GM19043 (cell line): ENCODE measurements around the gene ASTN2.

ENCODE experiments used
- ATAC-seq: cut with Tn5 transposase; IDR thresholded peaks from one replicate; pipeline ENCODE4 v1.9.1; 2021; ENCODE audit warnings: low read depth; ENCODE audit not compliant: unreplicated experiment

ASTN2 gene

DNA sequence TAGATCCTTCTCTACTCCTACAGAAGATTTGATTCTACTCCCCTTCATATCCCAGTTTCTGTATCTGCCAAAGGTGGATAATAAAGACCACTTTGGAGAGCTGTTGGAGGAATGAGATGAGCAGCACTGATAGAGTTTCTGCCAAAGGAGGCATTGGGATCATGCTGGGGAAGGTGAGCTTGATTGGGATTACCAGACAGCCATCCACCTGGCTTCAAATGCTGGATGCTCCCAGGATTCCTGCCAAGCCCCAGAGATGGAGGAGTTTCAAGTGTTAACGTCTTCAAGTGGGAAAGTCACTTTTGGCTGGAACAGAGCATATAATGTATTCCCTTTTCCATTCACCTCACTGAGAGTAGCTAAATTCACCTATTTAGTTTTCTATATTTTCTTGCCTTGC lies 379.3 kb downstream of the ASTN2 start:
- ATAC-seq, result no peak

GRCh38 chr9:117034866-117035265 lies 380.0 kb downstream of the ASTN2 start:
- no peak for ATAC-seq

- ATAC-seq, result no peak
These were observed 384.5 kb downstream of the ASTN2 start for GRCh38 chr9:117030254-117030768.

DNA sequence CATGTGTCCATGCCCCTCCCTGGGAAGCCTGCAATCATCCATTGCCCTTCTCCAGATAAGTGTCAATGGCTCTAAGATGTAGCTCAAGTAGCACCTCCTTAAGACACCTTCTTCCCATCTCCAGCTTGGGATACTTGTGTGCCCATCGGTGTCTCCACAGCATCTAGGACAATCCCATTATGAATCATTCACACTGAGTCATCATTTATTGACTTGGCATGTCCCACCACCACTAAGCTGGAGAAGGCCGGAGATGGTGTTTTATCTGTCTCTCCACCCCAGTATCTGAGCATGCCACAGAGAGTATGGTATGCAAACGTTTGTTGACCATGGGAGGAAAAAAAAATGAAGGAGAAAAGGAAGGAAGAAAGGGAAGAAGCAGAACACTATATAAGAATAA lies 385.5 kb downstream of the ASTN2 start:
- no peak for ATAC-seq

DNA sequence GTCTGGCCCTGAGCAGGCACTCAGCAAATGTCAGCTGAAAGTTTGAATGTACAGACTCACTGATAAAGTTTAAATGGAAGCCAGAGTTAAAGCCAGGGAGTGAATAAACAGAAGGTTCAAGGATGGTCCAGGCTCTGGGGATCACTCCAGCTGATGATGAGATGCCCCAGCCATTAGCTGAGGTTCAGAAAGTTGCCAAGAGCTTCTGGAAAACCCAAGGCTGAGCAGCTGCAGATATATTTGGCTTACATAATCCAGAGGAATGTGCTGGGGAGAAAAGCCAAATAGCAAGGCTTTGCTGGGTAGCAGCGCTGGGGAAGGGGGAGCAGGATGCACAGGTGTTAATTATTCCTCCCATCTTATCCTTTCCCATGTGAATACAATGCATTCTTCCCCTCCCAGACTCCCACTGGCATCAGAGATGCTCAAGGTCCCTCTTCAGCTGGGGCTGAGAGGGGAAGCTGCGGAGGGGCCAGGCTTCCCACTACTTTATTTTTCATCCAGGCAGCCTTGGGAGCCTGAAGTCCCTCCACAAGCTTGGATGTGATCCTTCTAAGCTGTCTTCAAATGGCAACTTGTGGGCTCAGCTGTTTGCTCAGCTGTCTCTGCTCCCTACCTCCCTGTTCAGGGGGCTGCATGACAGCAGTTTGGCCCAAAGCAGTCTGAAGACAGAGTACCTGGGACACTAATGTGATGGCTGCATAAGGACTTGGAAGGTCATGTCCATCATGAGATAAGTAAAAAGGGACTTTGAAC lies 386.6 kb downstream of the ASTN2 start:
- ATAC-seq, result no peak

DNA sequence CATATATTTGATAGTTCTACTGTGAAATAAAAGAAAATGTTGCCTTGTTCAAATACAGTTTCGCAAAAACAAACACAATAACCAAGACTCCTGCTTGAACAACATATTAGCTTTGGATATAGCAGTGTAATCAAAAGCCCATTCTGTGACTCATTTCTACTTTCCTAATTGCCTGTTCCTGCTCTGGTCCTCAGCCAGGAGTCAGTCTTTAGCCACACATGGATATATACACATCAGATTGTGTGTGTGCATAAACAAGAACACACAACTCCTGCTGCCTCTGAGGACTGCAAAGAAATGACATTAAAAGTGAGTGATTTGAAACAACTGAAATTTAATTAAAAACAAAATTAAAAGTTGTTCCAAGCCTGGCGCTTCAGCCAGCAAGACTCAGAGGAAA lies 393.0 kb downstream of the ASTN2 start:
- no peak for ATAC-seq

DNA sequence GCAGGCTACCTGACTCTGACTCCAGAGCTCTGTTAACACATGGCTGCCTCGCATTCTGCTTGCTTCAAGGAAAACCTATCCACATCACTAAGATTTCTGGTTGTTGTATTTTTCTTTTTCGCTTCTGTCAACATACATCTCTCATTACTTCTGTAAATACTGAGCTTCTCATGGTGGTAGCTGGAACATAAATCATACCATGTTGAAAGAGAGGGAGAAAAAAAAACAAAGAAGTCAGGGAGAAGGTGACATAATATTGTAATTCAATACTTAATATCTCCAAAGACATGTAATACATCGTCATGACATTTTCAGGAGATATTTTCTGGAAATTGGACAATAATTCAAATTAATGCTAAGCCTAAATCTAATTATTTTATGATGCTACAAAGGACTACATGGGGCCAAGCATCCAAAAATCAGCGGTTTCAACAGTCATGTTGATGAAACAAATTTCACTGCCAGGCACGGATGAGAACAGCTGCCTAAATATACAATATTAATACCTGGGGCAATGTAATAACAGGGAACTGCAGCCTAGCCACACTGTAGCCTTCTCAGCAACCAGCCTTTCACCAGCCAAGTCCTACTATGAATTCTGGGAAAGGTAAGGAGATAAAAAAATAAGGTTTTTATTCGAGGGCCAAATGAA lies 395.8 kb downstream of the ASTN2 start:
- ATAC-seq, result no peak

DNA sequence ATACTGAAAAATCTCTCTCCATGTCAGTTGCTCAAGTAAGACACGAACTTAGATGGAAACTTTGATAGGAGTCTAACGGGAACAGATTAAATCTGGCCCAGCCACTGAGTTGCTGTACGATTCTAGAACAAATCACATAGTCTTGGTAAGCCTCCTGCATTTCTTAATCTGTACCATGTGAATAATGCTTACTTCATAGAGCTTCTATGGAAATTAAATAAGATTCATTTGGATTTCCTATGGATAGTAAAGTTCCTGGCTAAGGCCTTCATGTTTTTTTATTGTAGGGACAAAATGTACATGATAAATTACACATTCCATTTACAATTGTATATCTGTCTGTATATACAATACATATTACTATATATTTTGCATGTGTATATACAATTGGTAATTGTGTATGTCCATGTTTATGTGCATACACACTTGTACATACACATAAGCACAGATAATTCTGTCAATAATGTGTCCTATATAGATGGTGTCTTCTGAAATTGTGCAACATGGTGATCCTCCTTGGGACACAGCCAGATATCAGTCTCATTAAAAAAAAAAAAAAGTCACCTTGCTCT lies 397.4 kb downstream of the ASTN2 start:
- no peak for ATAC-seq

- ATAC-seq, result no peak
These were observed 400.8 kb downstream of the ASTN2 start for GRCh38 chr9:117014061-117014460.

DNA sequence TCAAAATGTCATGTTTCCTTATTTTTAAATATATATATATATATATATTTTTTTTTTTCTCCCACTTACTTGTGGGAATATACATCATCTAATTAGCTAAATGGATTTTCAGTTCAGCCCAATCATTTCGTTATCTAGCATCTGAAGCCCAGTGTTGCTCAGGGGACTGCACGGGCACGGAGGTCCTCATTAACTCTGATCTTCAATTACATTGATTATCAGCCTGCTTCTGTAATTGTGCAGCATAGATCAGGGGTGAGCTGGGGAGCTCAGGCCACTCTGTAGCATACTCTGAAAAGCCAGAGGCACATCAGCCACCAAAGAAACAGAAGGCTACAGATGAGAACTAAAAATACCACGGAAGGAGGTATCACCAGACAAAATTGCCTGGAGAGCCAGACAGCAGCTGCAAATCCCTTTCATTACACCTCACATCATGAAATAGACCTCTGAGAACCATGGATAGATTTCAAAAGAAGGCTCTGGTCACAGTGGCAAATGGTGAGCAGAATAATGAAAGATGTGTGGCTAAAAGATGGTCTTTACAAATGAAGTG lies 401.3 kb downstream of the ASTN2 start:
- ATAC-seq, result no peak

DNA sequence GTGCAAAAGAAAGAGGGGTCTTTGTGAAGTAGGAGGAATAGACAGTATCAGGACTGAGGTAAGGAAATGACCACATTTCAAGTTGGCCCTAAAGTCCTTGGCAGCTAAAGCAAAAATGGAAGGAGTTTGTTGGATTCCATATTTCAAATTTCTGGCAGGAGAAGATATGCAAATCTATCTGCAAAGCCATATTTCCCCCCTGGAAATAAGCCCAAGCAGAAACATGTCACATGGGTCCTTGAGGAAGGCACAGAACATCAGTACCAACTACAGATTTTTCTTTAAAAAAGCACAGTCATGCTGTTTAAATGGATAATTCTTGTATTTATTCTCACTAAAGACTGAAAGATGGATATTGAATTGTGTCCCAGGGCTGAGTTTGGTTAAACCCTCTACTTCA lies 404.8 kb downstream of the ASTN2 start:
- no peak for ATAC-seq

DNA sequence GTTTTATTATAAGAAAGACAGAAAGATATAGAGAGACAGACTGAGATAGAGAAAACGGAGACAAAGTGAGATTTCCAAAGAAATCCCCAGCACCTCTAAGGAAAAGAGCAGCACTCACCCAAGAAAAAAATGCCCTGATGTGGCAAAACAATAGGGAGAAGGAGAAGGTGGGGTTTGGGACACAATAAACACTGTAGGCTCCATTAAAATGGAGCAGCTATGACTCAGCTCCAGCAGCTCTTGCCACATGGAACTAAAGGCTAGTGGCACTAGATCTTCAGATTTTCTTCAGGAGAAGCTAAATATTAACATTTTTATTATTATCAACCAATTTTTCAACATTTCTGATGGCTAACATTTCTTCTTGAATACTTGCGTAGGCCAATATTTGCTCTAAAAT lies 406.0 kb downstream of the ASTN2 start:
- ATAC-seq, result no peak

GRCh38 chr9:117008461-117008860 lies 406.4 kb downstream of the ASTN2 start:
- ATAC-seq, result no peak

DNA sequence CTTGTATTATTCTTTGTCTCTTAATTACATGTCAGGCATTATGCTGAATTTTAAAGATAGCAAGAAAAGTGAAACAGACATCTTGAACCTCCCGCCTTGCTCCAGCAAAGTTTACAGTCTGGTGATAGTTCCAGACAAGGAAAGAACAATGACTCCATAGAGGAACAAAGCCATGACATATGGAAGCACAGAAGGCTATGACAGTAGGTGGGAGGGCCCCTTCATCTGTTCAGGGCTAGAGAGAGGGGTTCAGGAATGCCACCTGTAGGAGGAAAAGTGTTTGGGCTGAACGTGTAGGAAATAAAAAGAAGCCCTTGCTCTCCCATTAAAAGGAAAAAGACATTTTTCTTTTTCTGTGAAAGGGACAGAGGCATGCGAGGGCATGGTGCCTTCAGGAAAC lies 412.2 kb downstream of the ASTN2 start:
- no peak for ATAC-seq

GRCh38 chr9:117000834-117001233 lies 414.0 kb downstream of the ASTN2 start:
- no peak for ATAC-seq

GRCh38 chr9:117000196-117000723 lies 414.6 kb downstream of the ASTN2 start:
- no peak for ATAC-seq

DNA sequence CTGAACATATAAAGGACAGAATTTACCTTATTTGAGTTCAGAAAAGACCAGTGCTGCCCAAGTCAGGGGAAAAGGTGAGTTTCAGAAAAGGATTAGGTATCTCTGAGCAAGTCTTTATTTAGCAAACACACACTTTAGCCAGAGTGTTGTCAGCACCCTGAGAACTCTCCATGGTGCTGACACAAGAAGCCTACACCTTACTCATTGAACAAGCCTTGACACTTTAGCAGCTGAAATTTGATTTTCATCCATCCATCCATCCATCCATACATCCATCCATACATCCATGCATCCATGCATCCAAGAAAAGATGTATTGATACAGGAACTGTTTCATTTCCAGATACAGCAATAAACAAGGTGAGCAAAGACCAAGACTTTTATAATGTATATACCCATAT lies 416.6 kb downstream of the ASTN2 start:
- no peak for ATAC-seq

- ATAC-seq, result no peak
These were observed 422.0 kb downstream of the ASTN2 start for GRCh38 chr9:116992865-116993264.

GRCh38 chr9:116991051-116991450 lies 423.8 kb downstream of the ASTN2 start:
- no peak for ATAC-seq

DNA sequence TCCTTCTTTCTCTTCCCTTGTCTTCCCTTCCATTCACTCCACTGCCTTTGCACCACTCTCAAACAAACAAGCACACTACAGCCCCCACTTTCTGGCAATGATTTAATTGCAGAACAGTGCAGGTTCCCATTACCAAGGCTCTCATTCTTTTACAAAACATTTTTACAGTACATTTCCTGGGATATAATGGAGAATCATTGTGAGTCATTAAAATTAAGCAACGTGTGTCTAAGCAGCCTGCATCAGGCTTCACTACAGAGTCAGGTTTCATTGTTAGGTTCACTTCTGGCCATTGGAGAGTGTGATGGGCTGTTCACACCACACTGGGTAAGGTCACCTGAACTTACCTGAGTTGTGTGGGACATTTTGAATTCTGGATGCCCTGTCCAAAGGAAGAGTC lies 424.3 kb downstream of the ASTN2 start:
- ATAC-seq, result no peak
